ENCODE data around the gene CSMD2.

DNA sequence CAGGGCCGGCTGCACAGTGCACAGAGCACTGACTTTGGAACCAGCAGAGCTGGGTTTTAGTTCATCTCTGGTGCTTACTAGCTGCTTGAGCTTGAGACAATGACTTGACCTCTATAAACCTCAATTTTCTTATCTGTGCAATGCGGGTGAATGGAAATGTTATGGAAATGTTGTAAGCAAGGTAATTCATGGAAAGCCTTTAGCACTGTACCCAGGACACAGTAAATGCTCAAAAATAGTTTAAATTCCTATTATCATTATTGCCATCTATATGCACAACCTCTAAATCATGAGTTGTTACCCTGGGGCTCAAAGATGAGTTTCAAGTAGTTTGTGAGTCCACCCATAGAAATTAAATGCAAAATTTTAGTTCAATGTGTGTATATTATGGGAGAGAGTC is 99.5 kb downstream of the CSMD2 start:
- TF ChIP-seq, protein P1, sequence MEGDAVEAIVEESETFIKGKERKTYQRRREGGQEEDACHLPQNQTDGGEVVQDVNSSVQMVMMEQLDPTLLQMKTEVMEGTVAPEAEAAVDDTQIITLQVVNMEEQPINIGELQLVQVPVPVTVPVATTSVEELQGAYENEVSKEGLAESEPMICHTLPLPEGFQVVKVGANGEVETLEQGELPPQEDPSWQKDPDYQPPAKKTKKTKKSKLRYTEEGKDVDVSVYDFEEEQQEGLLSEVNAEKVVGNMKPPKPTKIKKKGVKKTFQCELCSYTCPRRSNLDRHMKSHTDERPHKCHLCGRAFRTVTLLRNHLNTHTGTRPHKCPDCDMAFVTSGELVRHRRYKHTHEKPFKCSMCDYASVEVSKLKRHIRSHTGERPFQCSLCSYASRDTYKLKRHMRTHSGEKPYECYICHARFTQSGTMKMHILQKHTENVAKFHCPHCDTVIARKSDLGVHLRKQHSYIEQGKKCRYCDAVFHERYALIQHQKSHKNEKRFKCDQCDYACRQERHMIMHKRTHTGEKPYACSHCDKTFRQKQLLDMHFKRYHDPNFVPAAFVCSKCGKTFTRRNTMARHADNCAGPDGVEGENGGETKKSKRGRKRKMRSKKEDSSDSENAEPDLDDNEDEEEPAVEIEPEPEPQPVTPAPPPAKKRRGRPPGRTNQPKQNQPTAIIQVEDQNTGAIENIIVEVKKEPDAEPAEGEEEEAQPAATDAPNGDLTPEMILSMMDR (conservative IDR thresholded peaks at IDR 0.05; ENCODE audit: low read depth, low read length), result no peak
- no peak for TF ChIP-seq EZH2 (IDR thresholded peaks at IDR 0.05; ENCODE audit: borderline replicate concordance, low read depth, low read length, poor library complexity, severe bottlenecking)
